Measurements from ENCODE around the gene CCDC89.
"Not testable (repeated sequence)": the region's sequence is repeated elsewhere in the genome, so short reads cannot be mapped to it uniquely, and the experiment has no call there.

CCDC89 gene

DNA sequence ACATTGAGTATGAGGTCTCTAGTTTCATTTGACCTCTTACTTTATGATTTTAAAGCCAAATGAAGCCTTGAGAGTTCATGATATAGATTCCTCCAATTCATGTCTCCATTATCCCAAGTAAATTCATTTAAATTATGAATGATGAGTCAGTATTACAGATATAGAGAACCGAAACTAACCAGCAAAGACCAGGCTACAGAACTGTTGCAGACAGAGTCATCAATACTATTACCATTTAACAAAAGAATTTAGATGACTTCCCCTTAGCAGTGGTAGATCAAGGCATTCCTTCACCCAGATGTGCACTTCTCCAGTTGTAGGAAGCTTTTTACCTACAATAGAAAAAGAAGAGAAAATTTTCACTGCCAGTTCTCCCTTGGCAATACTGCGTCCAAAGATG lies 11.8 kb upstream of the CCDC89 start:
- no peak overlapping the region for H3K4me3 ChIP-seq (ENCODE audit: low read length)
- DNase-seq (ENCODE audit: low read depth, low spot score), result no peak

DNA sequence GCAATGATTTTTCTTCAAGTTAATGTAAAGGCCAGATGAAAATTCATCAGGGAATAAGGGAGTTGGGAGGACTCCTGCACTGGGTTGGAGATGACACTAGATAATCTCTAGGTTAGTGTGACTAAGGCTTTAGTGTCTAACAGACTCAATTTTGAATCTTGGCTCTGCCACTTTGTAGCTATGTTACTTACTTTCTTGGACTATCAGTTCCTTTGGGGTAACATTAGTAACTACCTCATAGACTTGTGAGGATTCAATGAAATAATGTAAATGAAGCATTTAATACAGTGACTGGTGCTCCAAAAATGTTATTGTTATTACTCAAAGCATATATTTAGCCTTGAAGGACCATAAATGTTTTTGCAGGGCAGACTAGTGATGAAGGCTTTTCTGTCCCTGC lies 9.6 kb upstream of the CCDC89 start:
- no peak for DNase-seq (ENCODE audit: low read depth, low spot score)

DNA sequence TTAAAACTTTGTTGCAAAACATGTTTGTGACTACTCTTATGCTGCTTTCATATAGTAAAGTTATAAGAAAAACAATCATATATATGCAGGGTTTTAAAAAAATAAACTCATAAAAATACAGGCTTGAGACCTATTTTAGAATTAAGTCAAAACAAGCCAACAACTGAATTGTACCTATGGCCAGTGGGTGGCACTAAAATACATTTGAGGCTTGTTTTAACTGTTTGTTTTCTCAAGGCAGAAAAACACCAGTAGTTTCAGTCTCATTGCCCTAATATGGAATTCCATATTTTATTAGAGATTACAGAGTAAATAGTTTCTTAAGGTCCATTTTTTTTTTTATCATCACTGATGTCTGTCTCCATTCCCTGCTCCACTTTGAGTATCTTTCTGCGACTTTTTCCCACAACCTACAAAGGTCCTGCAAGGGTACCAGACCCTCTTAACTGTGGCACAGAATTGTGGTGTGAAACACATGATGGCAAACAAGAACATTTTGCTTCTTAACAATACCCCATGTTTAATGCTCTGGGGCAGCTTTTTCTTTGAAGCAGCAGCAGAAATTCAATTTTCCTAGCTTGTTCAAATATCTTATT lies 8.5 kb upstream of the CCDC89 start:
- DNase-seq (ENCODE audit: low read depth, low spot score), result peak; percentile 26
- no peak overlapping the region for H3K4me3 ChIP-seq (ENCODE audit: low read length)

More for the DNA sequence above, 9.6 kb upstream of the CCDC89 start:
- no peak overlapping the region for H3K4me3 ChIP-seq (ENCODE audit: low read length)

DNA sequence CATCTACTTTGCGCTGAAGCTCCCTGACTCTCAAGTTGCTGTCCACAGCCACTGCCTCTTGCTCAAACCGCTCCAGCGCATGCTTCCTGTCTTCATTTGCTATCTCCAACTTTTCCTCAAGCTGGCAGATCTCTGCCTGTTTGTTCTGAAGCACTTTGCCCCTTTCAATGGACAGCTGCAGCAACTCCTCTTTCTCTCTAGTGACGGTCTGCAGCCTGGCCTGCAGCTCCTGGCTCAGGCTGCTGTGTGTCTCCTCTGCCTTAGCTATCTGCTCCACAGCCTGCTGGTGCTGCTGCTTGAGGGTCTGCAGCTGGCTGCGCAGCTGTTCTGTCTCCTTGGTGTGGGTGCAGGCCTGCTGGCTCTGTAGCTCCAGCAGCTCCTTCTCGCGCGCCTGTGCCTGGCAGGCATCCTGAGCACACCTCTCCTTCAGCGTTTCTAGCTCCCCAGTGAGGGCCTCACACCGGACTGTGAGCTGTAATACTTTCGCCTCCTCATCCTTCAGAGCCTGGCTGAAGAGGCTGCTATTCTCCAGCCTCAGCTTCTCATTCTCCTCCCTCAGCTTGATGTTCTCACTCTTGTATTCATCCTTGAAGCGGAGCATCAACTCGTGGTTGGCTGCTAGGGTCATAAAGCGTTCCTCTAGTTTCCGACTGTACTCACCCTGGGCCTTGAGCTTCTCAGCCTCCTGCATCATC lies 723 bp downstream of the CCDC89 start:
- no peak overlapping the region for H3K4me3 ChIP-seq (ENCODE audit: low read length)
- DNase-seq (ENCODE audit: low read depth, low spot score), result no peak

DNA sequence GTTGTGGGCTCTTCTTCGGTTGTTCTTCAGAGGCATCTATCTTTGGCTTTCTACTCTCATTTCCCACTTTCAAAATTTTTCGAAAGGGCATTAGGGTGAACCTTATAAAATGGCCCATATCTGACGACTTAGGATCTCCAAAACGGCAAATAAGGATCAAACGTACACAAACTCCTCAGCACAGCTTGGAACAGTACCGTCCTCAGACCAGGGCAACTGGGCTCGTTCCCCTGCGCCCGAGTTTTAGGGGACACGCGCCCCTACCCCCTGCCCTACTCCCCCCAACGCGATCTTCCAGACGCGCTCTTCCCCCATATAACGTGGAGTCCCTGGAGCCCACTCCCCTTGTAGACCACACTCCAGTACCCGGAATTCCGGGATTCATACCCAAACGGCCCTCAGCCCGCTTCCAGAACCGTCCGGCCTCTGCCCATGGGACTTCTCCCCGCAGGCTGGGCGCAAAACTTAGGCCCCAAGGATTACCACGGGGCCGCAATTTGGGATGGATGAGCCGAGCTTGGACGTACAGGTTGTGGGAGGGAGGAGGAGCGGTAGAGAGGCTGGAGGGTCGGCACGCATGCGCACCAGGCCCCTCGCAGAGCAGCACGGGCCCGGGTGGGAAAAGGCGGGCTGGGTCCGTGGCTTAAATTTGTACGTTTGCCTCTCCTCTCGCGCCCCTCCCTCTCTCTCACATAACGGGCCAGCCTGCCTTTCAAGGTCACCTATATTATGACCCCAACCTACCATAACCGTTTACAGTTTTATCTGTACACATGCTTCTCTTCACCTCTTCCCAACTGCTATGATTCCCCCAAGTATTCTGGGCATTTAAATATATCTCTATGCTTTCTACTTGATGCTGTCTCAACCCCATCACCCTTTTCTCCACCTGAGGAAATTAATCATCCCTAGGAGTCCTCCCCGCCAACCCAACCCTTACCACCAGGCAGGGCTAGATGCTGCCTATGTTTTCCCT lies 3.4 kb downstream of the CCDC89 start:
- H3K4me3 ChIP-seq (ENCODE audit: low read length), result no peak overlapping the region
- no peak for DNase-seq (ENCODE audit: low read depth, low spot score)

DNA sequence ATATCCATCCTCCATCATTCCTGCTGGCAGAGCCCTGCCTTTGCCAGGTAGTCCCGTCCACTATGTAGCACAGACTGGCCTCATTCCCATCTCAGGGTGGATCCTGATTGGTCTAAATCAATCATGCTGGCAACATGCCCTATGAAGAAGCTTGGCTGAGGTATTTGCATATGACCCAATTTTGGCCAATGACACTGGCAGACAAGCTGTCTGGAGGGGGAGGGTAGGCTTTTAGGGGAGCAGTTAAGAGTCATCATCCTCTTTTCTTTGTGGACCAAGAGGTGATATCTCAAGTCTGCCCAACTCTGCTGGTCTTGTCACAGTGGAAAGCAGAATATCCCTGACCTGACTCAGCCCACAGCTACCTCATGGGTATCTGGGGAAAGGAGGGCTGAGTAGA lies 5.1 kb downstream of the CCDC89 start:
- no peak overlapping the region for H3K4me3 ChIP-seq (ENCODE audit: low read length)
- DNase-seq (ENCODE audit: low read depth, low spot score), result no peak

DNA sequence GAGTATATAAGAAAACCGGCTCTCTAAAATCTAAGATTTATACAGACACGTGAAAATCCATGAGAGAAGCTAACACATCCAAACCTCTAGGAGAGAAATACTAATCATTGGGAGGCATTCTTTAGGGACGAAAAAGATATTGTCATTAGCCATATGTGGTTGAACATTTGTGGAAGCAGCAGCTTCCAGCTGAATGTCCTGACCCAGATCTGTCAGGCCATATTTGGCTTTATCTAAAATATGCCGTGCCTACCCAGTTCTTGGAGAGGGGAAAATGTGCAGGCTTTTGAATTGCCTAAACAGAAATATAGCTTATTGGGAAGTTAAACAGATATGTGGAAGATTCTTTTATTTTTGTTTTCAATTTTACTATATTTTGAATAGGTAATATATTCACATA lies 6.4 kb downstream of the CCDC89 start:
- no peak for DNase-seq (ENCODE audit: low read depth, low spot score)

DNA sequence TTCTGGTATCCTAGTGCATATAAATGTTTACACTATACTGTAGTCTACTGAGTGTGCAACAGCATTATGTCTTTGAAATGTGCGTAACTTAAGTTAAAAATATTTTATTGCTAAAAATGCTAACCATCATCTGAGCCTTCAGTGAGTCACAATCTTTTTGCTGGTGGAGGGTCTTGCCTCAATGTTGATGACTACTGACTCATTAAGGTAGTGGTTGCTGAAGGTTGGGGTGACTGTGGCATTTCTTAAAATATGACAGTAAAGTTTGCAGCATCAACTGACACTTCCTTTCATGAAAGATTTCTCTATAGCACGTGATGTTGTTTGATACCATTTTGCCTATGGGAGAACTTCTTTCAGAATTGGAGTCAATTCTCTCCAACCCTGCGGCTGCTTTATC lies 12.6 kb downstream of the CCDC89 start:
- no peak for DNase-seq (ENCODE audit: low read depth, low spot score)

More for the DNA sequence above, 6.4 kb downstream of the CCDC89 start:
- H3K4me3 ChIP-seq (ENCODE audit: low read length), result no peak overlapping the region

DNA sequence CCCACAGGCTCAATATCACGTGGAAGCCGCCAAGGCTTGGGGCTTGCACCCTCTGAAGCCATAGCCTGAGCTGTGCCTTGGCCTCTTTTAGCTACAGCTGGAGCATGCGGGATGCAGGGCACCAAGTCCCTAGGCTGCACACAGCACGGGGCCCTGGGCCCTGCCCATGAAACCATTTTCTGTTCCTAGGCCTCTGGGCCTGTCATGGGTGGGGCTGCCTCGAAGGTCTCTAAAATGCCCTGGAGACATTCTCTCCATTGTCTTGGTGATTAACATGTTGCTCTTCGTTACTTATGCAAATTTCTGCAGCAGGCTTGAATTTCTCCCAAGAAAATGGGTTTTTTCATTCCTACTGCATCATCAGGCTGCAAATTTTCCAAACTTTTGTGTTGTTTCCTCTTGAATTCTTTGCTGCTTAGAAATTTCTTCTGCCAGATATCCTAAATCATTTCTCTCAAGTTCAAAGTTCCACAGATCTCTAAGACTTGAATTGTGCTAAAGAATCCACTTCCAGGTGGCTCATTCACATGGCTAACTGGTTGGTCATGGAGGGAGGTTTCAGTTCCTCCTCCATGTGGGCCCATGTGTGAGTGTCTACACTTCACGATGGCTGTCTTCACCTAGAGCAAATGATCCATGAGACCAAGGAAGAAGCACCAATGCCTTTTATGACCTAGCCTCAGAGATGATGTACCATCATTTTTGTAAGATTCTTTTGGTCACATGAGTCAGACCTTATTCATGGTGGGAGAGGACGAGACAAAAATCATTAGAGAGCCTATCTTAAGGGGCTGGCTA lies 13.7 kb downstream of the CCDC89 start:
- no peak overlapping the region for H3K4me3 ChIP-seq (ENCODE audit: low read length)
- no peak for DNase-seq (ENCODE audit: low read depth, low spot score)

More for the DNA sequence above, 12.6 kb downstream of the CCDC89 start:
- H3K4me3 ChIP-seq (ENCODE audit: low read length), result no peak overlapping the region

DNA sequence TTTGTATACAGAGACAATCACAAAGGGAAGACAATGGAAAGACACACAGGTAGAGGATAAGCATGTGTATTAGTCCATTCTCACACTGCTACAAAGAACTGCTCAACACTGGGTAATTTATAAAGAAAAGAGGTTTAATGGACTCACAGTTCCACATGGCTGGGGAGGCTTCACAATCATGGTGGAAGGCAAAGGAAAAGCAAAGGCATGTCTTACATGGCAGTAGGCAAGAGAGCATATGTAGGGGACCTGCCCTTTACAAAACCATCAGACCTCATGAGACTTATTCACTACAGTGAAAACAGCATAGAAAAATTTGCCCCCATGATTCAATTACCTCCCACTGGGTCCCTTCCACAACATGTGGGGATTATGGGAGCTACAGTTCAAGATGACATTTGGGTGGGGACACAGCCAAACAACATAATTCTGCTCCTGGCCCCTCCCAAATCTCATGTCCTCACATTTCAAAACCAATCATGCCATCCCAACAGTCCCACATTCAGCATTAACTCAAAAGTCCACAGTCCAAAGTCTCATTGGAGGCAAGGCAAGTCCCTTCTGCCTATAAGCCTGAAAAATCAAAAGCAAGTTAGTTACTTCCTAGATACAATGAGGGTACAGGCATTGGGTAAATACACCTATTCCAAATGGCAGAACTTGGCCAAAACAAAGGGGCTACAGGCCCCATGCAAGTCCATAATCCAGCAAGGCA lies 14.9 kb downstream of the CCDC89 start:
- not testable (repeated sequence) for DNase-seq (ENCODE audit: low read depth, low spot score); H3K4me3 ChIP-seq (ENCODE audit: low read length)

DNA sequence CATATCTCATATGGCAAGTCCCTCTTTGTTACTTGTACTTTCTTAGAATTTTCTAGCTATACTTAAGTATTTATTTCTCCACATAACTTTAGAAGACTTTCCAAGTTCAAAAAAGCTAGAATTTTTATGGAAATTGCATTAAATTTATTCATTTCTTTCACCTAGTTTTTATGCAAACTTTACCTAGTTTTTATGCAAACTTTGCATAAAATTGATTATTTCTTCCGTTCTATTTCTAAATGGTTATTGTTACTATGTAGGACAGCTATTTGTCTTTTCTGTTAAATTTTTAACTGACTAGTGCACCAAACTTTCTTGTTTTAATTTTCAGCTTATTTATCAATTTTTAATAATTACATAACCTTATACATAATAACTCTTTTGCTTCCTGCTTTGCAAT lies 17.8 kb downstream of the CCDC89 start:
- no peak overlapping the region for H3K4me3 ChIP-seq (ENCODE audit: low read length)
- no peak for DNase-seq (ENCODE audit: low read depth, low spot score)

DNA sequence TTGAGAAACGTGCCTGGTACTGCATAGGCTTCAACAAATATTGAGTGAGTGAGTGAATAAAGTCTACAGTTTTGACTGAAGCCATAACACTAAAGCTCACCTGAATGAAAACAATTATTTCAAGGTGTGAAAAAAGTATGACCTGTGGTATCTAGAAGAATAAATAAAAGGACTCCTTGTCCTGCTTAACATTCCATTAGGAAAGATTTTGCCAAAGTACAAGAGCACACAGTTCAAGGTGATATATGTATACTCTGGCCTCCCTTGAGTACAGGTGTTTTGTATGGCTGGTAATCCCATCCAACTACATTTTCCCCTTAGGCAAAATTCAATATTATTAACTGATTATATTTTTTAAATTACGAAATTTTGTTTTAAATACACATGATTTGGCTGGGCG lies 19.3 kb downstream of the CCDC89 start:
- no peak for DNase-seq (ENCODE audit: low read depth, low spot score)
- no peak overlapping the region for H3K4me3 ChIP-seq (ENCODE audit: low read length)

DNA sequence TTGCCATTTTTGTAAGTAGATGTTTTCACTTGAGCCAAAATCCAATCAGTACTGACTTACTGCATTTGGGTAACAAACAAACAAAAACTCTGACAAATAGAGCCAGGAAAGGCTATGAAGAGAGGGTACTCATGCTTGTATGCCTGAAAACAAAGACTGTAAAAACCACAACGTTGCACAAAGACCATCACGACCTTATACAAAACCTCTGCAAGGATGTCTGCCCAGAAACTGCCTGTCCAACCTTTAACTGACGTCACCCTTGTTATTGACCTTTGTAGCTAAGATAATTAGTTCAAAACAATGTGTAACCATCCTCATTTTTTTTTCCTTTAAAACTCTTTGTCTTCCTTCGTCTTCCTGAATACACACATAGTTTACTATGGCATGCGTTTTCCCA lies 20.3 kb downstream of the CCDC89 start:
- H3K4me3 ChIP-seq (ENCODE audit: low read length), result no peak overlapping the region
- no peak for DNase-seq (ENCODE audit: low read depth, low spot score)

DNA sequence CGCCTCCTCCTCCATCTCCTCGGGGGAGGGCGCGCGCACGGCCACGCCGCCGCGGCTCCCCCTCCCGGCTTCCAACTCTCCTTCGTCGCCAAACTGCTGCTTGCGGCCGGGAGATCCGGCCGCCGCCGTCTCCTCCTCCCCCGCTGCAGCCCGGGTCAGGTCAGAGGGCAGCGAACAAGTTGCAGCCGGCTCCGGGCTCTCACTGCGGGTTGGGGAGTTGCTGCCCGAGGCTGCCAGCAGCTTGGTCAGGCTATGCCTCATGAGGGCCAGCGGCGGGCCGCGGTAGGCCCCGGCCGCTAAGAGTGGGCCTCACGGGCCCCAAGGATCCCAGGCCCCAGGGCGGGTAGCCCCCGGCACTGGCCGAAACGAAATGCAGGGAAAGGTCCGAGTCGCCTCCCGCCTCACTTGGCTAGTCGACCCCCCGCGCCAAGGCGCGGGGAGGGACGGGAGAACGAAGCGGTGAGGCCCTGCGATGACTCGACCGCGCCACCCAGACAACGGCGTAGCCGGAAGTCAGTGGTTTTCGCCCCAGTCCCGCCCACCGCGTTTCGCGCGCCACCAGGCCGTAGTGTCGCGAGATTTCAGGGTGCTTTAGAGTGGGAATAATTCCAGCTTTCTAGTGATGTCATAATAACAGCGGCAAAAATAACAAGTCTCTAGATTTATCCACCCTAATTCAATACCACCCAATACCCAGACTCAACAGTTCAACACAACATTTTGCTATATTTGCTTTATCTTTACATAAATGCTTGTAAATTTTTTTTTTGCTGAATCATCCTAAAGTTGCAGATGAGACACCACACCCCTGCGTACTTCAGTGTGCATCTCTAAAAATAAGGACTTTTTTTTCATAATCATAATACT lies 21.1 kb downstream of the CCDC89 start, which contains the start of gene CREBZF:
CREBZF (minus strand) TSS at position 515 of the 867 bp plus-strand sequence; CDS start at position 261, 254 bp downstream.
- DNase-seq (ENCODE audit: low read depth, low spot score), result peak; percentile 89
- H3K4me3 ChIP-seq (ENCODE audit: low read length), result peak within 1 kb of the TSS; percentile 86

DNA sequence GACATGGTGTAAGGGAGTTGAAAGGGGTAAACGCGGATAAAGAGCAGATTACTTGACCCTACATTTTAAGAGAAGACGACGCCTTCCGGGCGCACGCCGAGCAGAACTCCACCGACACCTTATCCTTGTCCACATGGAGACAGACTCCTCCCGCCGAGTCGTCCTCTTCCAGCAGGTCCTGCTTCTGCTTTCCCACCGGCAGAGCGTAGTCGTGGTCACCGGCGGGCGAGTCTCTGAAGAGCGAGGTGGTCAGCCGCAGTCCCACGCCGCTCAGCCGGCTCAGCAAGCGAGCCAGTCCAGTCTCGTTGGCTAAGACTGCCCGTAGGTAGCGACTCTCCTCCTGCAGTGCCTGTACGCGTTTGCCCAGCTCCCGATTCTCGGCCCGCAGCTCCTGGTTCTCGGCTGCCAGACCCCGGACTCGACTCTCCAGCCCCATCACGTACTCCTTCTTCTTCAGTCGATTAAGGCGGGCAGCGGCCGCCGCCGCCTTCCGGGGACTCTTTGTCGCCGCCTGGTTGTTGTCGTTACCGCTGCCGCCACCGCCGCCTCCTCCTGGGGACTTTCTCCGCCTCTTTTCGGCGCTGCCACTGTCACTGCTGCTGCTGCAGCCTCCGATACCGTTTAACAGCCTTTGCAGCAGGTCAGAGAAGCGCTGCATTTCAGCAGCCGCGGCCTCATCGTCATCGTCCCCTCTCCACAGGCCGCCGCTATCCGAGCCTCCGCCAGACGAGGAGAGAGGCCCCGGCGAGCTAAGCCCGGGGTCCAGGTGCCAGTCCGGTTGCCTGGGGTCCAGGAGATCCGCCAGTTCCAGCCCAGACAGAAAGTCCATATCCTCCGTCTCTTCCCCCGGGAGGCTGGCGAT lies 22.0 kb downstream of the CCDC89 start:
- peak; percentile 65 for DNase-seq (ENCODE audit: low read depth, low spot score)
- H3K4me3 ChIP-seq (ENCODE audit: low read length), result peak overlapping the region; percentile 86

DNA sequence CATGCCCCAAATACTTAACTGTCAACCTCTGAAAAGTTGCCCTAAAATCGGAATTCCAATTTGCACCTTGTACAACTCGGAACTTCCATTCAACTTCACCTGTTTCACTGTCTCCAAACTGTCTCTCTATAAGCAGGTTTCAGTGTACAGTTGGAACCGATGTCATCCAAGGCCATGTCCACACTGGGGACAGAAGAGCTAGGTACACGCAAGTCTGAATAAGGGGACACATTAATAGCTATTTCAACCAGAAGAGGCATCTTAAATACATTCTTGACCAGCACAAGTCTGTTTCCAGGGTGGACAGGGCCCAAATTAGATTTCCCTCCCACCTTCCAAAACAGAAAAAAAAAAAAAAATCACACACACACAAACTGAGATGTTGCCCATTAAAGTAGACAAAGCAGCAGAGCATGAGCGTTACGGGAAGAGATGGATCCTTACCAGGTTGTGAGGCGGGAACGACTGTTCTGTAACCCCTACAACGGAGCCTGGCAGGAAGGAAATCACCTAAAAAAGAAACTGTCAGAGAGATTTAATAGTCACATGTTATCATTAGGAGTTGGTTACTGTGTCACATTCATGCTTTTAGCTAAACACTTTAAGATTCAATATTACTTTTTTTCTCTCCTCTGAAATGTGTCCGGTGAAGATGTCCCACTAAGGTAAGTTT lies 22.8 kb downstream of the CCDC89 start:
- peak overlapping the region; percentile 86 for H3K4me3 ChIP-seq (ENCODE audit: low read length)
- DNase-seq (ENCODE audit: low read depth, low spot score), result no peak

Measured in Jurkat, Clone E6-1 (cell line).